ENCODE results near the gene GNAI3. TPM values are rescaled to one million over a fixed set of nuclear protein-coding genes. Genes with fewer than 3 reads are reported as not detected.
A peak's percentile ranks its signal among the peaks of the same experiment; 100 is the strongest.

Gene GNAI3
- total RNA-seq, 1 donor from 2014 or later = 7.0 TPM

- intact Hi-C loops (cut with DNase I) = no loop called here
- no peak for ATAC-seq
- no peak for DNase-seq (ENCODE audit: low spot score)
Measured at GRCh38 chr1:109522026-109522425, 26.4 kb upstream of the GNAI3 start.

DNA sequence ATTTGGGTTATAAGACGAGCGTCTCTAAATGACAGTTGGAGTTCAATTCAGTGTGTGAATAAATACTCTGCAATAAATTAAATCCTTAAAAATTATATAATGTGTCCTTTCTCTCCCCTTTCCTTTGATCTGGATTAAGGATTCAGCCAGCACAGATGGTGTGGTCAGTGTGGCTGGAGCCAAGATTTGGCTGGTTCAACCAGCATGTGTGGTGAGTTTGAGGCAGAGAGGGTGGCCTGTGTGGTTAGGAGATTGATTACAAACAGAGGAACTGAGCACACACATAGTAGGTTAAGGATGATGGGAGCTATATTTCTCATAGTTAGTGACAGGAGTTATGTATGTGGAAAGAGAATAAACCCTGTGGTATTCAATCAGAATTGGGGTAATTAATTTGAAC lies 24.7 kb upstream of the GNAI3 start:
- DNase-seq (ENCODE audit: low spot score) = no peak
- ATAC-seq = no peak
- intact Hi-C loops (cut with DNase I) = no loop called here

DNA sequence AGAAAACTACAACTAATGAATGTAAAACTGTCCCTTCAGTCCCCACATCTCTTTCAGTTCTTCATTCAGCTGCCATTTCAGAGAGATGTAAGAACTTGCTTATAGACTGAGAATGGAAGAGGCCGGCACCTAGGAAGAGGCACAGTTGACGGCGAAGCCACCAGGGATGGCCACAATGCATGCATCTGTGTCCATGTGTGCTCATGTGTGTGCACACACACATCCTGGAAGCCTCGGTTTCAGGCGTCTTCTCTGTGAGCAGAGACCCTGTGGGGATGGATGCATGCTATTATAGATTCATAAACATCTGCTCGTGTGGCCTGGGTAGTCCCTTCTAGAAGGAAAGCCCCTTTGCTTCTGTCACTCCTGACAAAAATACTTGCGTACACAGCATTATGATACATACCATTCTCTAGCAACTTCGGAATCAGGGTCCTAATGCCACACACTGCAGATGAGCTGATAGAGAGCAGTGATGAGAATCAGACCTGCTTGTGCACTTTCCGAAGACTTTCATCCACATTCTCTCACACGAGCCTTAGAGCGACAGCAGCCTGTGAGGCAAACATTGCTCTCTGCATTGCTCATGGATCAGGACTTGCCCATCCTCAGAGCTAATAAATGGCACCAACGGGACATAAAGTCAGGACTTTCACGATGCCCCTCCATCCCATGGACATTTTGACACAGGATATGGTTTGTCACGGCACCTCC lies 21.2 kb upstream of the GNAI3 start:
- intact Hi-C loops (cut with DNase I) = no loop called here
- ATAC-seq (no peak), DNase-seq (ENCODE audit: low spot score) (peak; percentile 17)

GRCh38 chr1:109527846-109528695 lies 20.3 kb upstream of the GNAI3 start:
- ATAC-seq (no peak), DNase-seq (ENCODE audit: low spot score) (peak; percentile 35)
- intact Hi-C loops (cut with DNase I) = no loop called here

DNA sequence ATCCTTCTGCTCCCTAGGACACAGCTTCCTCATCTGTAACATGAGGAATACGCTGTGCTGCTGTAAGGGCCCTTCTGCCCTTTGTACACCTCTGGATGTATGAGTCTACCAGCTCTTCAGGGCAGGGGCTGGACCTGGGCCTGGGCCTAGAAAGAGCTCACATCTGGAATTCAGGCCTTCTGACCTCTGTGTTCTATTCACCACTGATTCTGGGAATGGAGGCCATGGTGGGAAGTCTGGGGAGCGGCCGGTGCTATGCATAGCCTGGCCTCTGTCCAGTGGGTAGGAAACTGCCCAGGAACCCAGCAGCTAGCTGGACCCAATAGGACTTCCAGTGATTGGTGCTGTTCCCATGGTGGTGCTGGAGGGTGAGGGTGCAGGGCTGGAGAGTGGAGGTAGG lies 19.7 kb upstream of the GNAI3 start:
- no peak for ATAC-seq
- peak; percentile 28 for DNase-seq (ENCODE audit: low spot score)
- intact Hi-C loops (cut with DNase I) = no loop called here

DNA sequence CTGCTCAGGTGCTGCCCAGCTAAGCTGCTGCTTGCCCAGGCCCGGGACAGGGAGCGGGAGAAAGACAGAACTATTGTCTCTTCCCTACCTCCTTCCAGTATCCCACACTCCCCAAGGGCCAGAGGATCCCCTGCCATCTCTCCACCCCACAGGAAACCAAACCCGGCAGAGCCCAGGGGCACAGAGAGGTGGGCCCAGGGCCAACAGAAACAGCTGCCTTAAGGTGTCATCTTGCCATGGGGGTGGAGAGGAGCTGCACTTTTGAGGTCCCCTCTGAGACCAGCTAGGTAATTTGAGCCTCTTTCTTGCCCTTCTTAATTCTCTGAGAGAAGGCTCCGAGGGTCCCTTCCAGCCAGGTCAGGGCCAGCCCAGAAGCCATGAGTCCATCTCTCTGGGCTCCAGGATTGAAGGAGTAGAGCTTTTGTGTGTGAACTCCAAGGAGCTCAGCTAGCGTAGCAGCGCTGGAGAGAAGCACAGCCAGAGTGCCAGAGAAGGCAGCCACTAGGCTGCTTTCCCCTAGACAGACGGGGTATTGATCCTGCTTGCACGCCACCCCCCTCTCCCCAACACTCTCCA lies 18.4 kb upstream of the GNAI3 start:
- DNase-seq (ENCODE audit: low spot score) = peak; percentile 50
- intact Hi-C loops (cut with DNase I) = no loop called here
- ATAC-seq = no peak

DNA sequence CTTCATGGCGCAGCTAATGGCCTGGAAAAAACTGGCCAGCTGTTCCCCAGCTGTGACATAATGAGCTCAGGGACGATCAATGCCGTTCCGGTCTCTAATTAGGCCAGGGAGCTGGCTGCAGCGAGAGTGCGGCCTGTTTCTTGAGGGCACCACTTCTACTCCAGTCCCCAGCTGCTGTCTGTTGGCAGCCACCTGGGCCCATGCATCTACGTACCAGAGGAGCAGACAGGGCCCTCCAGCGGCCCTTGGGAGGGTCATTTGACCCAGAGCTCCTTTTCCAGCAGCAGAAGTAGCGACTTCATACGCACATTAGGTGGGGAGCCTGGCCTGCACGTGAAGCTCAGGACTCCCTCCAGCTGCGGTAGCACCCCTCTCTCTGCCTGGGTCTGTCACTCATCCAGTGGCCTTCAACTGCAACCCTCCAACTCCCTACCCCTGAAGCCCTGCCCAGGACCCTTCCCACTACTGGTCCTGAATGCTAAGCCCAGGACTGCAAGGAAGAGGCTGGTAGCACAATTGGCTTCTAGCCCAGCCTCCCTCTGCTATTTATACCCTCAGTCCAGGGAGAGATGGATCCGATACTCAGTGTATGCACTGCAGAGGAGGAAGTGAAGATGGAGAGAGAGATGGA lies 17.8 kb upstream of the GNAI3 start:
- intact Hi-C loops (cut with DNase I) = no loop called here
- DNase-seq (ENCODE audit: low spot score) (peak; percentile 51), ATAC-seq (no peak)

- intact Hi-C loops (cut with DNase I) = no loop called here
- DNase-seq (ENCODE audit: low spot score) = peak; percentile 38
- ATAC-seq = no peak
Measured at GRCh38 chr1:109531380-109531779, 17.0 kb upstream of the GNAI3 start.

DNA sequence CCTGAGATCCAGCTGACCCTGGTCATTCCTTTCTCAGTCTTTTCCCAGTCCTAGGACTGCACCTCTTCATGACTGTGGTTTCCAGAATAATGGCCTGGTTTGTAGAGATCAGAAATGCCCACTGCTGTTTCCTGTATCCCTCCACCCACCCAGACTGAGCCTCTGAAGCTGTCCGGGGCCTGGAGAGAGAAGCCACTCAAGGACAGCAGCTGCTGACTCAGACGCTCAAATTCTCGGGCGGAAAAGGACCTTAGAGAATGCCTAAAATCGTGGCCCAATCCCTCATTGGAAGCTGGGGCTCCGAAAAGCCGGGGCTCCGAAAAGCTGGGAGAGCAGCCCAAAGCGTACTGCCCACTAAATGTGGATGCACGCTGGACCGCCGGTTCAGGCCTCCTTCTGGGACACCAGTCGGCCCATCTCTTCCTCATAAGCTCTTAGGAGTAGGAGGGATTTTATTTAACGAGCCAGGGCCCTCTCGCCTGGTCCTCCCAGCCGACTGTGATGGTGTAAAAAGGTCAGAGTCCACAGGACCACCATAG lies 16.5 kb upstream of the GNAI3 start:
- no peak for ATAC-seq
- no peak for DNase-seq (ENCODE audit: low spot score)
- intact Hi-C loops (cut with DNase I) = loop anchor here (2.0 kb wide), 1 partner anchor 39 kb away; no protein-coding TSS in a partner anchor

DNA sequence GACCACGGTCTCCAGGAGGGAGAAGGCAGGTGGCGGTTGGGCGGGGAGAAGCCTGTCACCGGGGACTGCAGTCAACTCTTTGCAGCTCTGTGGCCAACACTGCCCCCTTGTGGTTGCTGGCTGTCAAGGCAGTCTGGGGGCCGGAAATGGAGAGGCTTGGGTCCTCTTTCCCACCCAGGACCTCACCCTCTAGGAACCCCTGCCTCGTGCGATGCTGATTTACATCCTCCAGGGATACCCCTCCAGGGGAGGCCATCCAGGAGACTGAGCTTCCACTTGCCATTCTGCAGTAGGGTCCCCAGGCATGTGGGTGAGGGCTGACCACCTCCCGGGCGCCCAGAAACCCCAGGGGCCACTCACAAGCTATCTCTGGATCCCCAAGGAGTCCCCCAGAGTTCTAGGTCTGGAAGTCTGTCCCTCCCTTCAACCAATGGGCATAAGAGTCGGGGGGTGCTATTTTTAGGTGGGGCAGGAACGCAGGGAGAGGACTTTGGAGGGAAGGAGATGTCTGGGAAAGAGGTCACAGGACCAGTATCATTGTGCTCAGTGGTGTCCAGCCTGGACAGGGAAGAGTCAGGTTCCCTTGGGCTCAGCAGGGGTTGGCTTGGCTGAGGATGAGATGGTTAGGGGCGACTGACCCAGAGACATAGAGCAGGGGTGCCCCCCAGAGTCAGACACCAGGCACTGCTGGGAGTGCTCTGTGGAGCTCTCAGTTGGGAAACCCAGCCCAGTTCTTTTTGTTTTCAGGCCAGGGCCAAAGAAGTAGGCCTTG lies 15.9 kb upstream of the GNAI3 start:
- intact Hi-C loops (cut with DNase I) = loop anchor here (2.0 kb wide), 1 partner anchor 40 kb away; no protein-coding TSS in a partner anchor
- ATAC-seq (peak; percentile 88), DNase-seq (ENCODE audit: low spot score) (peak; percentile 92)

DNA sequence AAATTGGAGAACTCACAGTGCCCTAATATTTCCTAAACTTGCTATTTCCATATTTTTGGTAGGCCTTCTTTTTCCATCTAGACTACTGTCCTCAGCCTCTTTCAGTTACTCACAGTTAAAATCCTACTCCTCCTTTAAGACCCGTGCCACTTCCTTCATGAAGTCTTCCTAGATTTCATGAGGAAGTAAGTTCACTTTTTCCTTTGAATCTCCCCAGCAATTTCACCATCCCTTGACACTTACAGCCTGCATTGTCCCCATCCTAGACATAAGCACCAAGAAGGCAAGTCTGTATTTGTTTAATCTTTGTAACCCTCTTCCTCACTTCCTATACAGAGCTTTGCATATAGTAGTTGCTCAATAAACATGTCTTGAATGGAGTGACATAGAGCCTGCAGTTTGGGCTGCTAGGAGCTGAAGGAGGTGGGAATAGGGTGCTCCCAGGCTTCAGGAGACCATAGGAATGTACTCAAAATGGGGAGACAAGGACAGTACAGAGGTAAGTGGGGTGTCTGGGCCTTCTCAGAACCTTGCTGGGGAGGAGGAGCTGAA lies 14.0 kb upstream of the GNAI3 start:
- no peak for ATAC-seq
- no peak for DNase-seq (ENCODE audit: low spot score)
- intact Hi-C loops (cut with DNase I) = no loop called here

- DNase-seq (ENCODE audit: low spot score) (peak; percentile 32), ATAC-seq (no peak)
- intact Hi-C loops (cut with DNase I) = no loop called here
Measured at GRCh38 chr1:109535481-109535880, 12.9 kb upstream of the GNAI3 start.

GRCh38 chr1:109535971-109536491 lies 12.4 kb upstream of the GNAI3 start:
- ATAC-seq (no peak), DNase-seq (ENCODE audit: low spot score) (peak; percentile 47)
- intact Hi-C loops (cut with DNase I) = no loop called here

- intact Hi-C loops (cut with DNase I) = no loop called here
- ATAC-seq = no peak
Measured at GRCh38 chr1:109537450-109538178, 10.8 kb upstream of the GNAI3 start.

DNA sequence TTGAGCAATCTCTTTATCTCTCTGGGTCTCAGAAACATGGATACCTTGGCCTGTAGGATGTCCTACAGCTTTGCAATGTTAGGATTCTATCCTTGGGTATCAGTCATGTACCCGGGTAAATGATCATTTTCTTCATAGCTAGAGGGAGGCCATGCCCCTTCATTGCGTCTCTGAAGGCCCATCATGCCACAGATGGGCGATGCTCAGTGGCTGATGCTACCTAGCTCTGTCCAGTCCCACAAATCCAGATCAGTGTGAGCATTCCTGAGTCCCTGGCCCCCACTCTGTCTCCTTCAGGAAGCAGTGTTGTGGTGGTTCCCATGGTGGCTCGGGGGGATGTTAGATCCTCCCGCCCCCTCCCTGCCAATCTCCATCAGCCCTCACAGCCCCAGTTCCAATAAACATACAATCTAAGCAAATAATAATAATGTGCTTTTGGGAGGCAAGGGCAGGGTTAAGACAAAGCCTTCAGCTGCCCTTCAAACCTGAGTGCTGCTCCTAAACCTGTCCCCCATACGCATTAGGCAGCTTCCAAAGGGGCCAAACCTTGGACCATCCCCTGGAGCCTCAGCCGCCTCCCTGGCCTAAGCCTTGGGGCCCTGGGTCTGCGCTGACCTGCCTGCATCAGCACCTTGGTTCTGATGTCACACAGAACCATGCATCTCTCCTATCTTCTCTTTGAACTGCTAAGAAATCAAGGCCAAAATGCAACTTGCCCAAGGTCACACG lies 9.4 kb upstream of the GNAI3 start:
- intact Hi-C loops (cut with DNase I) = no loop called here
- DNase-seq (ENCODE audit: low spot score) (peak; percentile 47), ATAC-seq (no peak)

More at GRCh38 chr1:109537450-109538178, 10.8 kb upstream of the GNAI3 start:
- peak; percentile 33 for DNase-seq (ENCODE audit: low spot score)

DNA sequence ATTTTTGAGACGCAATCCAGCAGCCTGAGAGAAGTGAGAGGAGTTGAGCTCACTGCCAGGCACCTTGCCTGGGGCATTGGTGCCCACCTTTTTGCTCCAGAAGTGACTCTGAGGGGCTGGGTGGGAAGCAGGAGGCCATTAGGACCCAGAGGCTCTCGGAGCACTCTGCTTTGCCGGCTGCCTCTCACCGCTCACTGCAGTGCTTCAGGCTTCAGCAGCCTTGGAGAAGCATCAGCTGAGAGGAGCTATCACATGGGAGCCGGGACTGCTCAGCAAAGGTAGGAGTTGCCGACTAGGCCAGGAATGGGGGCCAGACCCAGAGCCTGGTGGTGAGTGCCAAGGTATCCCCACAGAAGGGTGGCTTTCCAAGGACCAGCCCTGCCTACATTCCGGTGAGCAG lies 8.7 kb upstream of the GNAI3 start, which contains the start of gene GPR61:
Gene GPR61, plus strand, starts transcription at position 197 of the 400 bp plus-strand sequence. CDS start 3,151 bp downstream, outside the sequence.
- intact Hi-C loops (cut with DNase I) = loop anchor here (5.0 kb wide), 1 partner anchor 233 kb away; no protein-coding TSS in a partner anchor

More for the DNA sequence above, 8.7 kb upstream of the GNAI3 start, which contains the start of gene GPR61:
- DNase-seq (ENCODE audit: low spot score) (peak; percentile 42), ATAC-seq (no peak)

Data from sciatic nerve (tissue), 2 donors.